Measurements from ENCODE around the gene FHL2.

- TF ChIP-seq CTCF (IDR thresholded peaks at IDR 0.05) (no peak), POLR2A (IDR thresholded peaks at IDR 0.05) (no peak)
Measured at GRCh38 chr2:105317937-105318336, 80.9 kb downstream of the FHL2 start.

Measured in thyroid gland (tissue), 4 donors.